Putamen (tissue), 1 donor: ENCODE results near the gene ANKRD63.

Experiments used
- DNase-seq: peaks from one replicate; pipeline ENCODE4 v3.0.0-alpha.2; 2016; ENCODE audit warnings: low spot score

The ANKRD63 gene

GRCh38 chr15:40279437-40280141 lies 3.3 kb downstream of the ANKRD63 start:
- DNase-seq = no peak

- DNase-seq = no peak
Measured at GRCh38 chr15:40278026-40278425, 4.8 kb downstream of the ANKRD63 start.

DNA sequence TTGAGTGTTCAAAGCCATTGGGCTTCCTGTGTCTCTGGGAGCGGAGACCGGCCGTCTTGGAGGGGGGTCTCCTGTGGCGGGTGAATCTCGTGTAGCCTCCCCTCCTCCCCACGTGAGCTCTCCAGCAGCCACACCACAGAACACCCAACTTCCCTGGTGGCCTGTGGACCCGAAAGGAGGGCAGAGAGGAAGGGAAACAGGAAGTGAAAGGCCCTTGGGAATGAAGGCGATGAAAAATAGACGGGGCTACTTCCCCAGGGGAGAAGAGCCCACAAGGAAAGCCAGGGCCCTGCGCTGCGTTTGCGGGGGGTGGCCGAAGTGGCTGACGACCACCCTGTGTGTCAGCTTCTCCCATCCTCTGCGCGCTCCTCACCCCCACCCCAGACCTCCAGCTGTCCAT lies 5.4 kb downstream of the ANKRD63 start:
- no peak for DNase-seq

- DNase-seq = no peak
Measured at GRCh38 chr15:40276927-40277326, 5.9 kb downstream of the ANKRD63 start.

DNA sequence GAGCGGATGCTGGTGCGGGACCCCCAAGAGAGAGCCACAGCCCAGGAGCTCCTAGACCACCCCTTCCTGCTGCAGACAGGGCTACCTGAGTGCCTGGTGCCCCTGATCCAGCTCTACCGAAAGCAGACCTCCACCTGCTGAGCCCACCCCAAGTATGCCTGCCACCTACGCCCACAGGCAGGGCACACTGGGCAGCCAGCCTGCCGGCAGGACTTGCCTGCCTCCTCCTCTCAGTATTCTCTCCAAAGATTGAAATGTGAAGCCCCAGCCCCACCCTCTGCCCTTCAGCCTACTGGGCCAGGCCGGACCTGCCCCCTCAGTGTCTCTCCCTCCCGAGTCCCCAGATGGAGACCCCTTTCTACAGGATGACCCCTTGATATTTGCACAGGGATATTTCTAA lies 6.9 kb downstream of the ANKRD63 start:
- no peak for DNase-seq

GRCh38 chr15:40275523-40275922 lies 7.3 kb downstream of the ANKRD63 start:
- DNase-seq = no peak

- peak; percentile 73 for DNase-seq
Measured at GRCh38 chr15:40274350-40275274, 8.3 kb downstream of the ANKRD63 start.

GRCh38 chr15:40273428-40273827 lies 9.4 kb downstream of the ANKRD63 start:
- no peak for DNase-seq

DNA sequence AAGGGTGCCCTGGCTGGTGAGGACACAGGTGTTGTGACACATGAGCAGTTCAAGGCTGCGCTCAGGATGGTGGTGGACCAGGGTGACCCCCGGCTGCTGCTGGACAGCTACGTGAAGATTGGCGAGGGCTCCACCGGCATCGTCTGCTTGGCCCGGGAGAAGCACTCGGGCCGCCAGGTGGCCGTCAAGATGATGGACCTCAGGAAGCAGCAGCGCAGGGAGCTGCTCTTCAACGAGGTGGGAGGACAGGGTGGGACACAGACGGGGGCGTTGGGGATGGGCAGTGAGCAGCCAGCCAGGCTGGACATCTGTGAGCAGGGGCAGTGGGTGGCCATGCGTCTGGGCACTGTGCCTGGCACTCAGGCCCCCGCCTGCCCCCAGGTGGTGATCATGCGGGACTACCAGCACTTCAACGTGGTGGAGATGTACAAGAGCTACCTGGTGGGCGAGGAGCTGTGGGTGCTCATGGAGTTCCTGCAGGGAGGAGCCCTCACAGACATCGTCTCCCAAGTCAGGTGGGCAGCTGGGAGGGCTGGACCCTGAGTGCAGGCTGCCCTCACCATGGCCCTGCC lies 10.3 kb downstream of the ANKRD63 start:
- DNase-seq = no peak

DNA sequence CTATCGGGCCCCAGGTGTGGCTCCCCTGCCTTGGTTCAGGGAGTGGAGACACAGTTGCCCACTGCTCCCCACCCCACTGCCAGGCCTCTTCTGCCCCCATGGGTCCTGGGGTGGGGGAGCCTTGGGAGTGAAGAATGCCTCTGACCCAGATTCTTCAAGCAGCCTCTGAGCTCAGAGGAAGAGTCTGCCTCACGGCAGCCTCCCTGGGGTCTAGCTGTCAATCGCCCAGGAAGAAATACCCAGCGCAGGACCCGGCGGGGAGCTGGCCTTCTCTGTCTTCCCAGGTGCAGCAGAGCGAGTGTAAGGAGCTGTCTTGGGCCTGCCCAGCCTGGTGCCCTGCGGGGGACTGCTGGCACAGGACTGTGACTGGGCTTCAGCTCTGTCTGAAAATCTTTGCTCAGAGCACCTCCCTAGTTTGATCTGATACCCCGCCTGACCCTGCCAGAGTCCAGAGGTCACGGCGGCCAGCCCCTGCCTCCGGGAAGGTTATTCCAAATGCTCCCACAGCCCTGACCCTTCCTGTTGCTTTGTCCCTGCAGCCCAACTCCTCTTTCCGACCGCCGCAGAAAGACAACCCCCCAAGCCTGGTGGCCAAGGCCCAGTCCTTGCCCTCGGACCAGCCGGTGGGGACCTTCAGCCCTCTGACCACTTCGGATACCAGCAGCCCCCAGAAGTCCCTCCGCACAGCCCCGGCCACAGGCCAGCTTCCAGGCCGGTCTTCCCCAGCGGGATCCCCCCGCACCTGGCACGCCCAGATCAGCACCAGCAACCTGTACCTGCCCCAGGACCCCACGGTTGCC lies 11.0 kb downstream of the ANKRD63 start:
- no peak for DNase-seq

GRCh38 chr15:40270246-40270995 lies 12.4 kb downstream of the ANKRD63 start:
- no peak for DNase-seq

DNA sequence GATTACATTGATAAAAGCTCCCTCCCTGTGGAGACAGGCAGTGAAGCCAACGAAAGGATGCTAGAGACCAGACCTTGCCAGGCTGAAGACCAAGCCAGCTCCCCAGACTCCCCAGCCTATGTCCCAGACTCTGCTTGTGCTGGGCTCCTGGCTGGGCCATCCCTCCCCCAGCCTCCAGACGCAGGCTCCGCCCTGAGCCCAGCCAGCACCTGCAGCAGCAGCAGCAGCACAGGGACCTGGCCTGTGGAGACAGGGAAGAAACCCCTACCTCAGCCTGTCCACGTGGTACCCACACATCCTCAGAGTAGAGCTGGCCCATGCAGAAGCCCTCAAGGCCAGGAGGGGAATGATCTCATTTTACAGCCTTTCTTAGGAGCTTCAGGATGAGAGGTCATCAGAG lies 13.3 kb downstream of the ANKRD63 start:
- no peak for DNase-seq

- DNase-seq = no peak
Measured at GRCh38 chr15:40267670-40268069, 15.2 kb downstream of the ANKRD63 start.

- DNase-seq = peak; percentile 60
Measured at GRCh38 chr15:40266828-40267304, 16.0 kb downstream of the ANKRD63 start.

- no peak for DNase-seq
Measured at GRCh38 chr15:40265875-40266274, 17.0 kb downstream of the ANKRD63 start.

DNA sequence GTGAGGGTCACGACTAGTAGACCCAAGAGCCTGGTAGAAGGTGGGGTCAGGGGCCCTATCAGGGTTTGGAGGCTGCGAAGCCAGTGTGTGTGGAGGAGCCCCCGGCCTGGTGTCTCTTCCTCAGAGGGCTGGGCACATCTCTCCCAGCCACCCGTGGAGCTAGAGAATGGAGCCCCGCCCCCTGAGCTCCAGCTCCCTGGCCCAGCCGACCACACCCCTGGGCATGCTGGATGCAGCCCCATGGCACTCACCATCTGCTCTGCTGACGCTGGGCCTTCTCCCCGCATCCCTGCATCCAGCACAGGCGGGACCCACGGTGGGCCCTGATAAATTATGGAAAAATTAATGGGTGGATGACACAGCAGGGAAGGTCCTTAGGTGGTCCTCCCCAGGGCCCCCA lies 17.5 kb downstream of the ANKRD63 start:
- DNase-seq = no peak

DNA sequence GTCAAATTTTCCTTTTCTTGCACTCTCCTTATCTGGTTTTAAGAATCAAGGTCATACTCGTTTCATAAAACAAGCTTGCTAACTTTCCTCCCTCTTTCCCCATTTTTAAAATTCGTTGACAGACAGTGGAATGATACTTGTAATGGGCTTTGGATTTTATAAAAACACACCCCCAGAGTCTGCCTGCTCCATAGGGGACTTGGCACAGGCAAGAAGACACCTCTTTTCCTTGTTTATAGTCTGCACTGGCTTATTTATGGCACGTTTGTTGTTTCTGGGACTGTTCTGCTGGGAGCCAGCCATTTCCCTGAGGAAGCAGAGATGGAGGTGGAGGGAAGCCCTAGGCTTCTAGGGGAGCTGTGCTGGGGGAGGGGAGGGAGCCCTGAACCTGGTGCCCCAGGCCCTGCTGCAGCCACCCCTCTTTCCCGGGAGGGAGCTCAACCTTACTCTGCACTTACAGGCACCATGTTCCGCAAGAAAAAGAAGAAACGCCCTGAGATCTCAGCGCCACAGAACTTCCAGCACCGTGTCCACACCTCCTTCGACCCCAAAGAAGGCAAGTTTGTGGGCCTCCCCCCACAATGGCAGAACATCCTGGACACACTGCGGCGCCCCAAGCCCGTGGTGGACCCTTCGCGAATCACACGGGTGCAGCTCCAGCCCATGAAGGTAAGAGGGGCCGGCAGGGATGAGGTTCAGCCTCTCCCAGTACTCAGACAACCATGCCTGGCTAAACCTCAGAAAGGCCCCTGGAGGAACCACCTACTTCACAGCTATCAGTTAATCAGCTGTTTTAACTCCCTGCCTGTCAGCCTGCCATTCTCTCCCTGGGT lies 18.3 kb downstream of the ANKRD63 start:
- no peak for DNase-seq

GRCh38 chr15:40263024-40263754 lies 19.7 kb downstream of the ANKRD63 start:
- DNase-seq = no peak

- DNase-seq = no peak
Measured at GRCh38 chr15:40259021-40259420, 23.8 kb downstream of the ANKRD63 start.

- no peak for DNase-seq
Measured at GRCh38 chr15:40258544-40258943, 24.3 kb downstream of the ANKRD63 start.
